ENCODE results near the gene DDX5. TPM values are rescaled to one million over a fixed set of nuclear protein-coding genes. Genes with fewer than 3 reads are reported as not detected.
"Not testable (repeated sequence)": the region's sequence is repeated elsewhere in the genome, so short reads cannot be mapped to it uniquely, and the experiment has no call there.

Gene DDX5
- total RNA-seq, 2 experiments from 2014 or later = 797 to 802 TPM

DNA sequence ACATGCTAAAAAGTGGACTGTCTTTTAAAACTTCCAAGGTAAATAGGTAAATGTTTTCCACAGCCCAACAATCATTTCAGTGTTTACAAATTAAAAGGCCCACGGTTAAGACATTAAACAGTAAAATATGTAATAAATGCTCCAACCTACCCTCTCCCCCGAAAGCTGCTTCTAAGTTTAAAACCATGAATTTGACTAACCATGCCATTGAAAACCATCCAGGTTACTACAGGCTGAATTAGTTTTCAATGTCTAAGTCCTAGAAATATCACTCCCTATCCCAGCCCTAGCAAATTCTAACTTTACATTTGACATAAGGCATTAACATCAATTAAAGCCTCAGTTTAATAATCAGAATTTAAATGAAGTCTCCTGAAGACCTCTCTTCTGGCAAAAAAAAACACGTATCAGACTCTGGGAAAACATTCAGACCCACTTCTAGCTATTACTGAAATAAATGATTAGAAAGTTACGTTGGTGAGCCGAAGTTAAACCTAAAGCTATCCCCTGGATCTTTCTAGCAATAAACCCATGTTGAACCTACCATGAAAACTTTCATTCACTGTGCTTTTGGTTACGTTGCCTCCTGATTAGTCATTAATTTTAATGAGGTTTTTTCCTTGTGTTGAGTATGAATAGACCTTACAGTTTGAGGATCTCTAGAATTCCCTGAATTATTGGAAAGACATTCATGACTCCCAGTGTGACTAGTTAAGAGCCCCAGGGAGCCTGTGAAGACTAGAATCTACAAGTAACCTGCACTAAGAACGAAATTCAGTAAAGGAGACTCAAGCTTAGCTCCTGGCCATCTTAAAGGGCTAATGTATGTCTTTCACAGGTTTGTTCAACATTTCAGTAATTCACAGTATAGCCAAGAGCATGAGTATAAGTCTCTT lies 7.5 kb downstream of the DDX5 start:
- Mint-ChIP-seq H3K27ac (peak overlapping the region; percentile 70), H3K4me3 (no peak overlapping the region), H3K27me3 (no peaks in the 10 kb centered on the region), H3K4me1 (peaks cover 82% of the 10 kb centered on the region), H3K9me3 (no peaks in the 10 kb centered on the region), H3K36me3 (ENCODE audit: low read depth) (peaks cover 75% of the 10 kb centered on the region)
- DNase-seq = no peak
- CTCF ChIA-PET = interaction anchor here (1.2 to 1.4 kb wide), 3 partner anchors 74 to 150 kb away, joined by 3 to 4 read pairs (median 4); no protein-coding TSS in a partner anchor
- POLR2A ChIA-PET = interaction anchor here (0.6 kb wide), 1 partner anchor 200 kb away, joined by 3 read pairs; no protein-coding TSS in a partner anchor

DNA sequence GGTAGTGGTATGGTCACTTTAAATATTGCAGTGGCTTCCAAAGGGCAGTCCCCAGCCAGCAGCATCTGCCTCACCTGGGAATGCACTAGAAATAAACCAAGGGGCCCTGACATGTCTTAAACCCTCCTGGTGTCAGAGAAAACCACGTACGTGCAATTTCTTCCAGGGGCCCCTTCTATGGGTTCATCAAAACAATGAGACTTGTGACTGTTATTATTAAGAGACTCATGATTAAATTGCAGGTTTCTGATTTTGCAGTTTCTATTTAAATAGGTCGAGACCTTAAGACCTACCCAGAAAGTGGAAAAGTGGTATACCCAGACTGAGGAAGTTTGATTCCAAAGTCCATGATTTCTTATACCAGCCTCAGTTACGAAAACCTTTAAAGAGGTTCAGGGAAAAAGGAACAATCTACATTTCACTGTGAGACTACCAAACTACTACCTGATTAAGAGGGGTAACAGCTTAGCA lies 8.5 kb downstream of the DDX5 start:
- peaks cover 70% of the 10 kb centered on the region for H3K36me3 Mint-ChIP-seq (ENCODE audit: low read depth)
- peaks cover 78% of the 10 kb centered on the region for H3K4me1 Mint-ChIP-seq
- no peaks in the 10 kb centered on the region for H3K27me3 Mint-ChIP-seq
- POLR2A ChIA-PET = interaction anchor here (0.6 kb wide), 1 partner anchor 201 kb away, joined by 3 read pairs; no protein-coding TSS in a partner anchor
- peak overlapping the region; percentile 98 for H3K27ac Mint-ChIP-seq
- CTCF ChIA-PET = interaction anchor here (0.9 to 2.0 kb wide), 5 partner anchors 8 to 154 kb away, joined by 3 to 13 read pairs (median 3); partner anchors contain the start of genes CEP95 and DDX5
- DNase-seq = no peak
- H3K9me3 Mint-ChIP-seq = no peaks in the 10 kb centered on the region
- H3K4me3 Mint-ChIP-seq = peak overlapping the region; percentile 99

DNA sequence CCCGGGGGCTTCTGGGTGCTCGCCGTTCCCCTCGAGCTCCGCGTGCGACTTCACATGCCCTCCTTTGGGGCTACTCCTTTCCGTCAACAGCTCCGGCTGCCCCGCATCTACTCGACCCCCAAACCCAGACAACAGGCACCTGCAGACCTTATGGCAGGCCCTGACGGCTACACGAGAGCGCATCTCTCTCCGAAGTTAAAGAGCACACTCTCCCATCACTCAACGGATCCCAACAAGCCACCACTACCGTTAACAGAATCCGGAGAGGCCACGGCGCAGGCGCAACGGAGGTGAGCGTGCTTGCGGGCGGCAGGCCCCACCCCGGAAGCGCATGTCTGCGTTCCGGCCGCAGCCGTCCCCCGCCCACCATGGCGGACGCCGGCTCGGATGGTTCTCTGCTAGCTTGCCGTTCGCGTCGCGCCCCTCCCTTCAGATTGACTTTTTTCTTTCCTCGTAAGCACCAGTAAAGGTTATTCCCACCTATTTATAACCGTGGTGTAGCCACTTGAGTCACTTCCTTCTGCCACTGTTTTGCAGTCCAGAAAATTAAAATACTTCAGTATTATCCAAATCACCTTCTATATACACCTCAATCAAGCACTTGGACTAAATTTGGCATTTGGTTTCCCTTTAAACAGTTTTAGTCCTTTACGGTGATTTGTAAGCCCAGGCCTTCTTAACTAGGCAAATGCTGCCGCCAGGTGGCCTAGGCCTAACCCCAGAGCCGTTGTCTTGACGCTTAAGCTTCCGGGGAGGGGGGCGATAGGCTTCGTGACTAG lies 9.1 kb downstream of the DDX5 start, which contains the start of gene POLG2:
TSS of gene POLG2 (minus strand) at position 269 of the 779 bp plus-strand sequence. CDS start at position 183, 86 bp downstream.
- peak within 1 kb of the TSS; percentile 98 for H3K27ac Mint-ChIP-seq
- H3K36me3 Mint-ChIP-seq (ENCODE audit: low read depth) = peaks cover 65% of the 10 kb centered on the region
- ChIA-PET CTCF (interaction anchor here (0.6 to 2.0 kb wide), 10 partner anchors 9 to 997 kb away, joined by 3 to 13 read pairs (median 3); partner anchors contain the start of genes CEP95, DDX5 and PRR29), POLR2A (interaction anchor here (0.6 to 1.3 kb wide), 3 partner anchors 8 to 93 kb away, joined by 3 to 15 read pairs (median 7); partner anchors contain the start of genes CEP95 and DDX5)
- no peaks in the 10 kb centered on the region for H3K9me3 Mint-ChIP-seq
- no peaks in the 10 kb centered on the region for H3K27me3 Mint-ChIP-seq
- peak within 1 kb of the TSS; percentile 99 for H3K4me3 Mint-ChIP-seq
- H3K4me1 Mint-ChIP-seq = peaks cover 75% of the 10 kb centered on the region
- peak; percentile 96 for DNase-seq

DNA sequence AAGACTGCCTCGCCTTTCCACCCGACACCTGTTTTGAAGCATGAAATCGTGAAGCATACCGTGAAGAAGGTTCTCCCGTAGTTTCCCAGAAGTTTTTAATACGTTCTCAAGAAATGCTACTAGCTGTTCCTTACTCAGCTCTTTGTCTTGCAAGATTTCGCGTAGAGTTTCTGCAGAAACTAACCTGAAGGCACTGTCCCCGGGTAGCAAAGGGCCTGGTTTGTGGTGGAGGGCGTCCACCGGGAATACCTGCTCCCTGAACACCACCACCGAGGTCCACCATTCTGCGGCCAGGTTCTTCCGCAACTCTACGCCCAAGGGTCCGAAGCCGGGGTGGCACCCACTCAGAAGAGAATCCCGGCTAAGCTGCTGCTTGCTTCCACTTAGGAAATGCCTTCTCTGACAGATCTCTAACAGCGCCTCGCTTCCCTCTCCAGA lies 9.7 kb downstream of the DDX5 start:
- ChIA-PET CTCF (interaction anchor here (0.6 to 2.0 kb wide), 6 partner anchors 9 to 996 kb away, joined by 3 to 13 read pairs (median 4); partner anchors contain the start of genes CEP95, DDX5 and PRR29), POLR2A (interaction anchor here (0.6 to 1.5 kb wide), 4 partner anchors 9 to 93 kb away, joined by 3 to 15 read pairs (median 6); partner anchors contain the start of genes CEP95 and DDX5)
- H3K4me1 Mint-ChIP-seq = peaks cover 74% of the 10 kb centered on the region
- no peaks in the 10 kb centered on the region for H3K27me3 Mint-ChIP-seq
- DNase-seq = no peak
- H3K27ac Mint-ChIP-seq = peak overlapping the region; percentile 98
- H3K4me3 Mint-ChIP-seq = peak overlapping the region; percentile 99
- no peaks in the 10 kb centered on the region for H3K9me3 Mint-ChIP-seq
- peaks cover 63% of the 10 kb centered on the region for H3K36me3 Mint-ChIP-seq (ENCODE audit: low read depth)

DNA sequence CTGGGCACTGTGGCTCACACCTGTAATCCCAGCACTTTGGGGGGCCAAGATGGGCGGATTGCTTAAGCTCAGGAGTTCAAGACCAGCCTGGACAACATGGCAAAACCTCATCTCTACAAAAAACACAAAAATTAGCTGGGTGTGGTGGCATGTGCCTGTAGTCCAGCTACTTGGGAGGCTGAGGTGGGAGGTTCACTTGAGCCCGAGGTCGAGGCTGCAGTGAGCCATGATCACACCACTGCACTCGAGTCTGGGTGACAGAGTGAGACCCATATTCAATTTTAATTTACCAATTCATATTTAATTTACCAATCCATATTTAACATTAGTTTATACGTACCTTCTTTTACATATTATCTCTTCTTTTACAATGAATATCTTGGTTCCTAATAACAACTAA lies 10.8 kb downstream of the DDX5 start:
- Mint-ChIP-seq H3K36me3 (ENCODE audit: low read depth) (peaks cover 59% of the 10 kb centered on the region), H3K4me1 (peaks cover 67% of the 10 kb centered on the region), H3K4me3 (peak overlapping the region; percentile 99)
- not testable (repeated sequence) for H3K27ac Mint-ChIP-seq, H3K27me3 Mint-ChIP-seq, DNase-seq, H3K9me3 Mint-ChIP-seq
- POLR2A ChIA-PET = interaction anchor here (0.6 to 1.5 kb wide), 2 partner anchors 75 to 415 kb away, joined by 4 read pairs; no protein-coding TSS in a partner anchor
- CTCF ChIA-PET = interaction anchor here (2.0 kb wide), 1 partner anchor 75 kb away, joined by 13 read pairs; no protein-coding TSS in a partner anchor

DNA sequence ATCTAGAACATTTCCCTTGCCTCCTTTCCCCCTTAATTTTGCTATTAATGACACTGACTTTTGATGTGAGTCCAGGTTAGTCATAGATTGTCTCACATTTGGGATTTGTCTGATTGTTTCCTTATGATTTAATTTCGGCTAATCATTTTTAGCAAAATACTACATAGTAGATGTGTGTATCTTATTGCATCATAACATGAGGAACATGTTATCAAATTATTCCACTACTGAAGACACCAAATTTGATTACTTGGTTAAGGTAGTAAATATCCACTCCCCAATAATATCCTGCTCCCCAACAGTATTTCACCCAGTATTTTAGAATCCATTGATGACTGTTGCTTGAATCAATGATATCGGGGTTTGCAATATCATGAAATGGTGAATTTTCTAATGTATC lies 12.0 kb downstream of the DDX5 start:
- no peaks in the 10 kb centered on the region for H3K27me3 Mint-ChIP-seq
- no peaks in the 10 kb centered on the region for H3K9me3 Mint-ChIP-seq
- H3K36me3 Mint-ChIP-seq (ENCODE audit: low read depth) = peaks cover 52% of the 10 kb centered on the region
- CTCF ChIA-PET = interaction anchor here (1.0 to 1.2 kb wide), 2 partner anchors 14 to 75 kb away, joined by 4 to 5 read pairs; no protein-coding TSS in a partner anchor
- POLR2A ChIA-PET = no interaction called here
- DNase-seq = no peak
- peaks cover 57% of the 10 kb centered on the region for H3K4me1 Mint-ChIP-seq
- H3K4me3 Mint-ChIP-seq = peak overlapping the region; percentile 99
- peak overlapping the region; percentile 62 for H3K27ac Mint-ChIP-seq

DNA sequence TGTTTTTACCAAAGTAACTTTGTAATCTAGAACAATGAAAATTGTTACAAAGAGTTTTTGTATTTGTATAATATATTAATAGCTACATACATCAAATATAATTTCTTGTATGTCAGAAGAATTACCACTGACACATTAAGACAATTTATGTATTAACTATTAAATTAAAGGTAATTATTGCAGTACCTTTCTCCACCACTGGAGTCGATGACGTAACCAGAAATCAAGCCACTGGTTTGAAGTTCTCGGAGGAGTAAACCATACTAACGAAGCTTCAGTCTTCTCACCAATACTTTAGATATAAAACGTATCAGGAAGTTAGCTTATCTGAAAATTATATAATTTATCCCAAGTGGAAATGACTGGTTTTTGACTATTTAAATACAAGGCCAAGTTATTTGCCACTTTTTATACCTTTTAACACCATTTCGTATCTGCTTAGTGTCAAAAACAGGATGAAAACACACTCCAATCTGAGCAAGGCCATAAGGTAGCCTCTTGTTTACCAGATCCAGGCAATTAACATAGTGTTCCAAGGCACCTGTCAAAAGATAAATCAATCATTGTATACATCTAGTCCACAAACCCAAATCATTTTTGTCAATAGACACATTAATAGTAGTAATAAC lies 13.5 kb downstream of the DDX5 start:
- no peaks in the 10 kb centered on the region for H3K27me3 Mint-ChIP-seq
- POLR2A ChIA-PET = interaction anchor here (0.6 kb wide), 1 partner anchor 10 kb away, joined by 3 read pairs; no protein-coding TSS in a partner anchor
- CTCF ChIA-PET = interaction anchor here (0.7 to 5.7 kb wide), 16 partner anchors 9 to 590 kb away, joined by 3 to 73 read pairs (median 3); partner anchors contain the start of genes CEP95 and DDX5
- no peaks in the 10 kb centered on the region for H3K9me3 Mint-ChIP-seq
- H3K4me3 Mint-ChIP-seq = no peak overlapping the region
- H3K4me1 Mint-ChIP-seq = peaks cover 43% of the 10 kb centered on the region
- peaks cover 45% of the 10 kb centered on the region for H3K36me3 Mint-ChIP-seq (ENCODE audit: low read depth)
- peak overlapping the region; percentile 57 for H3K27ac Mint-ChIP-seq
- DNase-seq = peak; percentile 50

DNA sequence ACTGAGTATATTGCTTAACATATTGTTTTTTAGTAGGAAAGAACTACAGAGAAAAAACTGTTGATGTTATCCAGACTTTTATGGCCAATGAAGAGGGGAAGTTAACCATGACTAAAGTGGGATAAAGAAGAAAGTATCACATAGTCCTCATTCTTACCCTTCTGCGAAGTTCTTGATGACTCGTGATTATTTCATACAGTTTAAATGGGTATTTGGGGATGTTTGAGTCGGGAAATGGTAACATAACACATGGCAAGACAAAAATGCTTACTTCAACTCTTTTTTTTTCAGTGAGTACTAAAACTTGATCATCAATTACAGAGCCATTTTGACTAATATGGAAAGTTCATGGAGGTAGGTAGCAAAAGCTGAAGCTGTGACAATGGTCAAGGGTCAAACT lies 14.1 kb downstream of the DDX5 start:
- H3K27me3 Mint-ChIP-seq = no peaks in the 10 kb centered on the region
- no peak for DNase-seq
- ChIA-PET POLR2A (no interaction called here), CTCF (interaction anchor here (0.7 to 5.7 kb wide), 13 partner anchors 8 to 226 kb away, joined by 3 to 73 read pairs (median 3); partner anchors contain the start of genes CEP95 and DDX5)
- peaks cover 42% of the 10 kb centered on the region for H3K36me3 Mint-ChIP-seq (ENCODE audit: low read depth)
- no peak overlapping the region for H3K27ac Mint-ChIP-seq
- no peaks in the 10 kb centered on the region for H3K9me3 Mint-ChIP-seq
- H3K4me3 Mint-ChIP-seq = no peak overlapping the region
- peaks cover 37% of the 10 kb centered on the region for H3K4me1 Mint-ChIP-seq

DNA sequence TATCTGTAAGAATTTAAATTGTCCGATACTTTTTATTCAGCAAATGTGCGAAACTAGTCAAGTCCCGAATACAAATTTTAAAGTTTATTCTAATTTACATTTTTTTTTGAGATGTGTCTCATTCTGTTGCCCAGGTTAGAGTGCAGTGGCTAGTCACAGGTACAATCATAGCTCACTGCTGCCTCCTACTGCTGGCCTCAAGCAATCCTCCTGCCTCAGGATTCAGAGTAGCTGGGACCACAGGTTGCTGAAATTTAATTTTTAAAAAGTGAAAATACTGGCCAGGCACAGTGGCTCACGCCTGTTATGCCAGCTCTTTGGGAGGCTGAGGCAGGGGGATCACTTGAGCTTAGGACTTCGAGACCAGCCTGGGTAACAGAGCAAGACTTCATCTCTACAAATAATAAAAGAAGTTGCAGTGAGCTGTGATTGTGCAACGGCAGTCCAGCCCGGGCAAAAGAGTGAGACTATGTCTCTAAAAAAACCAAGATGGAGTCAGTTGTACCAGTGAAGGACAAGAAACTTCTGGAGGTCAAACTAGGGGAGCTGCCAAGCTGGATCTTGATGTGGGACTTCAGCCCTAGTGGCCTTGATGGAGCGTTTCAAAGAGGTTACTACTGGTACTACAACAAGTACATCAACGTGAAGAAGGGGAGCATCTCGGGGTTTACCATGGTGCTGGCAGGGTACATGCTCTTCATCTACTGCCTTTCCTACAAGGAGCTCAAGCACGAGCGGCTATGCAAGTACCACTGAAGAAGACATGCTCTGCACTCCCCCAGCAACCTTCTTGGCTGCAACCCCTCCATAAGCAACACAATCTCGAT lies 14.8 kb downstream of the DDX5 start:
- CTCF ChIA-PET = interaction anchor here (0.6 to 5.7 kb wide), 27 partner anchors 9 to 227 kb away, joined by 3 to 73 read pairs (median 4); partner anchors contain the start of genes CEP95 and DDX5
- Mint-ChIP-seq H3K36me3 (ENCODE audit: low read depth) (peaks cover 40% of the 10 kb centered on the region), H3K27ac (no peak overlapping the region), H3K4me3 (no peak overlapping the region), H3K27me3 (no peaks in the 10 kb centered on the region), H3K4me1 (peaks cover 37% of the 10 kb centered on the region), H3K9me3 (no peaks in the 10 kb centered on the region)
- POLR2A ChIA-PET = interaction anchor here (0.8 kb wide), 1 partner anchor 70 kb away, joined by 4 read pairs; no protein-coding TSS in a partner anchor
- DNase-seq = peak; percentile 75

DNA sequence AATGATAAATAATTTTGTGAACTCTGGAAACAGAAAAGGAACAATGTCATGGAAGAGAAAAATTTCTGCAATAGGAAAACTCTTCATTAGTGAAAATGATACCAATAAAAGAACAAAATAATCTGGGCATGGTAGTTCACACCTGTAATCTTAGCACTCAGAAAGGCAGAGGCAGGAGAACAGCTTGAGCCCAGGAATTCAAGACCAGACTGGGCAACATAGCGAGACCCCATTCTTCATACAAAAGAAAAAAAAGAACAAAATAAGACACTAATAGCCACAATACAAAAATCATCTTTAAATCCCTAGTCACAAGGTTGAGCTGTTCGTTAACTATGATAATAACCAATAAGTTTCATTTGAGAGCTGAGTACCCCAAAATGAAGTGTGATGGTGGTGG lies 17.8 kb downstream of the DDX5 start:
- Mint-ChIP-seq H3K4me3 (no peak overlapping the region), H3K27ac (no peak overlapping the region), H3K9me3 (no peaks in the 10 kb centered on the region), H3K4me1 (peaks cover 25% of the 10 kb centered on the region), H3K27me3 (no peaks in the 10 kb centered on the region), H3K36me3 (ENCODE audit: low read depth) (peaks cover 47% of the 10 kb centered on the region)
- POLR2A ChIA-PET = no interaction called here
- no peak for DNase-seq
- CTCF ChIA-PET = interaction anchor here (5.7 kb wide), 1 partner anchor 69 kb away, joined by 73 read pairs; no protein-coding TSS in a partner anchor

DNA sequence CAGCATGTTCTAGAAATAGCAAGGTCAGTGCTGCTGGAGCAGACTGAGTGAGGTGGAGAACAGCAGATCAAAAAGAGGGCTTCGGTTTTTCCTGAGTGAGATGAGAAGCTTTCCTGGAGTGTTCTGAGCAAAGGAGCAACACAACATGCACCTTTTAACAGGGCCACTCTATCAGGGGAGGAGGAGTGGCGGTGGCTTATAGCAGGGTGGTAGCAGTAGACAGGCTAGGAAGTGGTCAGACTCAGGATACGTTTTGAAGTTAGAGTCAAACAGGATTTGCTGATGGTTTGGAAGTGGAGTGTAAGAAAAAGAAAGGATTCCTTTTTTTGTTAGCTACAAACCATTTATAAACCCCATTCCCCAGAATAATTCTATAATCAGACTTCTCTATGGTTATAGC lies 21.7 kb downstream of the DDX5 start:
- peaks cover 13% of the 10 kb centered on the region for H3K4me1 Mint-ChIP-seq
- DNase-seq = no peak
- POLR2A ChIA-PET = no interaction called here
- no peaks in the 10 kb centered on the region for H3K9me3 Mint-ChIP-seq
- H3K27me3 Mint-ChIP-seq = no peaks in the 10 kb centered on the region
- peak overlapping the region; percentile 72 for H3K27ac Mint-ChIP-seq
- H3K4me3 Mint-ChIP-seq = no peak overlapping the region
- H3K36me3 Mint-ChIP-seq (ENCODE audit: low read depth) = peaks cover 37% of the 10 kb centered on the region
- CTCF ChIA-PET = interaction anchor here (0.8 kb wide), 1 partner anchor 13 kb away, joined by 3 read pairs; the partner anchor contains the start of gene POLG2
